ENCODE measurements around the gene TMEM168.
A peak's percentile ranks its signal among the peaks of the same experiment; 100 is the strongest.

Gene TMEM168

GRCh38 chr7:112792441-112792840 is 2.2 kb upstream of the TMEM168 start:
- TF ChIP-seq CTCF (IDR thresholded peaks at IDR 0.05; ENCODE audit: control extremely low read depth, extremely low read depth, low read depth, missing control alignments): no peak
- no peak for DNase-seq (ENCODE audit: extremely low spot score)
- POLR2A ChIA-PET: interaction anchor here (1.2 kb wide), 1 partner anchor 342 kb away, joined by 4 read pairs; the partner anchor contains the start of gene IFRD1
- CTCF ChIA-PET: no interaction called here

DNA sequence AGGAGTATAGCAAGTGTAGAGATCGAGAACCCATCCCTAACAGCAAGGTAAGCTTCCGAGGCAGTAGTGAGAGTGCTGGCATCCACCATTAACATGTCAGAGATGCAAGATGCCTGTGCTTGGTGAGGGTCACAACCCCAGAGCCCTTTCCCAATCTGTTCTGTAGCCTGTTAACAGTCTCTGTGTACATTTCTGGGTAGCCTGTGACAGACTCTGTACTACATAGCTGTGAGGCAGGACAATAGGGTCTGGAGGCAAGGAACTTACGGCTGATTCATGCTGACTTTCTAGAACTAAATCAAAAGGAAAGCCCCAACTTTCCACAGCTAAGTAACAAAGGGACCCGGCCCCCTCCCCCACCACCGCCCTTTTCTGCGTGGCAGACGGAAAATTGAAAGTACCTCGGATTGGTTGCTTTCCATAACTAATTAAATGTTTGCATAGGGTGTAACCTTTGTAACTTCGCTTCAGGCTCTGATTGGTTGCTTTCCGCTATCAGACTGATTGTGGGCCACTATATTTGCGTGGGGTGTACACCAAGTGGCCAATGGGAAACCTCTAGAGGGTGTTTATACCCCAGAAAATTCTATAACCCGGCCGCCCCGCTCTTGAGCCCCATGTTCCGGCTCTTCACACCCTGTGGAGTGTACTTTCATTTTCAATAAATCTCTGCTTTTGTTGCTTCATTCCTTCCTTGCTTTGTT is 1.4 kb upstream of the TMEM168 start:
- DNase-seq (ENCODE audit: extremely low spot score): no peak
- ChIA-PET CTCF (interaction anchor here (0.9 to 2.3 kb wide), 5 partner anchors 8 to 30 kb away, joined by 3 to 5 read pairs (median 4); no protein-coding TSS in a partner anchor), POLR2A (interaction anchor here (1.2 kb wide), 1 partner anchor 341 kb away, joined by 4 read pairs; the partner anchor contains the start of gene IFRD1)
- no peak for TF ChIP-seq CTCF (IDR thresholded peaks at IDR 0.05; ENCODE audit: control extremely low read depth, extremely low read depth, low read depth, missing control alignments)

GRCh38 chr7:112790586-112791003 is 402 bp upstream of the TMEM168 start:
- TF ChIP-seq CTCF (IDR thresholded peaks at IDR 0.05; ENCODE audit: control extremely low read depth, extremely low read depth, low read depth, missing control alignments): no peak
- DNase-seq (ENCODE audit: extremely low spot score): peak; percentile 72
- ChIA-PET POLR2A (no interaction called here), CTCF (interaction anchor here (0.9 to 2.3 kb wide), 6 partner anchors 8 to 31 kb away, joined by 3 to 5 read pairs (median 4); no protein-coding TSS in a partner anchor)

GRCh38 chr7:112789453-112789816 is 758 bp downstream of the TMEM168 start:
- POLR2A ChIA-PET: interaction anchor here (0.6 to 0.8 kb wide), 2 partner anchors 150 to 339 kb away, joined by 3 read pairs; partner anchors contain the start of gene IFRD1
- no peak for TF ChIP-seq CTCF (IDR thresholded peaks at IDR 0.05; ENCODE audit: control extremely low read depth, extremely low read depth, low read depth, missing control alignments)
- CTCF ChIA-PET: interaction anchor here (0.9 to 2.3 kb wide), 3 partner anchors 10 to 151 kb away, joined by 3 to 5 read pairs (median 3); a partner anchor contains a TSS
- peak; percentile 10 for DNase-seq (ENCODE audit: extremely low spot score)

GRCh38 chr7:112788778-112789343 is 1.3 kb downstream of the TMEM168 start:
- CTCF ChIA-PET: interaction anchor here (1.0 kb wide), 1 partner anchor 185 kb away, joined by 3 read pairs; no protein-coding TSS in a partner anchor
- DNase-seq (ENCODE audit: extremely low spot score): no peak
- POLR2A ChIA-PET: no interaction called here
- TF ChIP-seq CTCF (IDR thresholded peaks at IDR 0.05; ENCODE audit: control extremely low read depth, extremely low read depth, low read depth, missing control alignments): no peak

- CTCF ChIA-PET: interaction anchor here (0.8 kb wide), 1 partner anchor 85 kb away, joined by 3 read pairs; no protein-coding TSS in a partner anchor
Observed at GRCh38 chr7:112784603-112785002, 5.6 kb downstream of the TMEM168 start.

More at GRCh38 chr7:112784603-112785002, 5.6 kb downstream of the TMEM168 start:
- POLR2A ChIA-PET: no interaction called here
- TF ChIP-seq CTCF (IDR thresholded peaks at IDR 0.05; ENCODE audit: control extremely low read depth, extremely low read depth, low read depth, missing control alignments): no peak
- no peak for DNase-seq (ENCODE audit: extremely low spot score)

Data from GM10248 (cell line).